Large intestine (tissue), 3 donors: ENCODE measurements around the gene MAP4K4. TPM values are rescaled to one million over a fixed set of nuclear protein-coding genes. Genes with fewer than 3 reads are reported as not detected.
"Not testable (repeated sequence)": the region's sequence is repeated elsewhere in the genome, so short reads cannot be mapped to it uniquely, and the experiment has no call there.

ENCODE experiments used
- DNase-seq, 2 donors: peaks; one replicate each; pipeline versions ENCODE4 v3.0.0 to v3.0.0-alpha.2; 2013
- H3K27ac ChIP-seq: one replicate; pipeline ENCODE4 v1.5.1; 2013; ENCODE audit warnings: low read length
- H3K27me3 ChIP-seq: 2 replicates; pipeline ENCODE4 v1.6.1; 2013; ENCODE audit warnings: low read length; ENCODE audit not compliant: control insufficient read depth, insufficient read depth
- H3K36me3 ChIP-seq: 2 replicates; pipeline ENCODE4 v1.6.1; 2013; ENCODE audit warnings: low read length; ENCODE audit not compliant: control insufficient read depth, insufficient read depth
- H3K4me1 ChIP-seq: one replicate; pipeline ENCODE4 v1.6.1; 2013; ENCODE audit warnings: low read length; ENCODE audit not compliant: control insufficient read depth, insufficient read depth
- H3K4me3 ChIP-seq: one replicate; pipeline ENCODE4 v1.5.1; 2013; ENCODE audit warnings: low read length
- H3K9me3 ChIP-seq: one replicate; pipeline ENCODE4 v1.6.1; 2013; ENCODE audit warnings: mild to moderate bottlenecking, low read depth, low read length, moderate library complexity; ENCODE audit not compliant: control insufficient read depth
- WGBS: methylation state at CpG from one replicate; pipeline ENCODE4 v1.1.5; 2013; ENCODE audit warnings: low lambda C conversion rate; ENCODE audit not compliant: insufficient coverage; 5-methylcytosine and 5-hydroxymethylcytosine counted together
- polyA plus RNA-seq: library from polyadenylated mRNA; unstranded; fragments of 120-200 nt; gene quantifications from one replicate; pipeline ENCODE4 v1.2.1, GENCODE V29; 2013

The MAP4K4 gene
- polyA plus RNA-seq, 1 donor = 39.5 TPM

DNA sequence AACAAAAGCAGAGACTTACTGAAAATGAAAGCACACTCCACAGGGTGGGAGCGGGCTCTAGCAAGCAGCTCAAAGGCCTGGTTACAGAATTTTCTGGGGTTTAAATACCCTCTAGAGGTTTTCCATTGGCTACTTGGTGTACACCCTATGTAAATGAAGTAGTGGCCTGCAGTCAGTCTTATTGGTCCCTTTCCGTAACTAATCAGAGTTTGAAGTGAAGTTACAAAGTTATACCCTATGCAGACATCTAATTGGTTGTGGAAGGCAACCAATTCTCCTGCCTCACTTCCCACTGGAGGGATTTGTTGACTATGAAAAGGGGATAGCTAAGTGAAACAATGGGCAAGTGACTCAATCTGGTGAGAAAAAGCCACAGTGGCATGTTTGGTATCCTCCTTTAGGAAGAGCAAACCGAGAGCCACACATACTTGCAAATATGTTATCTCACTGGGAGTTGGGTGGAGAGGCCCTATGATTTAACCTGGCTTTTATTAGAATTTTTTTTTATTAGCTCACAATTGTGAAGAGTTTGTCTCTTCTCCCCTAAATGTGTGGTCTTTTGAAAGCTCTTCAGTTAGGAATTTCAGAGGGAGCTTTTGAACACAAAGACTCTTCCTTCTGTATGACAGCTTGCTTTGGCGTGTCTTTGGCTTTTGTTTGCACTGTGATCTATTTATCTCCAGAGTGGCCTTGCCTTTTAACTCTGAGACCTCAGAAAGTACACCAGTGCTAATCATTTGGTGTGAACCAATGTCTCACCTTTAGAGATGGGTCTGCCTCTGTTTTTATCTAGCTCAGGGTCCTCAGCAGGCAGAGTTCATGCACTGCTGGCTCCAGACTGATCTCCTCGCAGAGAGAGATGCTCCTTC lies 69.6 kb downstream of the MAP4K4 start:
- WGBS = no CpG with 5 or more reads among the region's 5 CpGs
- no peak for DNase-seq
- no peak overlapping the region for H3K27ac ChIP-seq
- H3K4me3 ChIP-seq = no peak overlapping the region
- H3K27me3 ChIP-seq = no peaks in the 10 kb centered on the region
- no peaks in the 10 kb centered on the region for H3K36me3 ChIP-seq
- no peaks in the 10 kb centered on the region for H3K9me3 ChIP-seq
- peaks cover 14% of the 10 kb centered on the region for H3K4me1 ChIP-seq

DNA sequence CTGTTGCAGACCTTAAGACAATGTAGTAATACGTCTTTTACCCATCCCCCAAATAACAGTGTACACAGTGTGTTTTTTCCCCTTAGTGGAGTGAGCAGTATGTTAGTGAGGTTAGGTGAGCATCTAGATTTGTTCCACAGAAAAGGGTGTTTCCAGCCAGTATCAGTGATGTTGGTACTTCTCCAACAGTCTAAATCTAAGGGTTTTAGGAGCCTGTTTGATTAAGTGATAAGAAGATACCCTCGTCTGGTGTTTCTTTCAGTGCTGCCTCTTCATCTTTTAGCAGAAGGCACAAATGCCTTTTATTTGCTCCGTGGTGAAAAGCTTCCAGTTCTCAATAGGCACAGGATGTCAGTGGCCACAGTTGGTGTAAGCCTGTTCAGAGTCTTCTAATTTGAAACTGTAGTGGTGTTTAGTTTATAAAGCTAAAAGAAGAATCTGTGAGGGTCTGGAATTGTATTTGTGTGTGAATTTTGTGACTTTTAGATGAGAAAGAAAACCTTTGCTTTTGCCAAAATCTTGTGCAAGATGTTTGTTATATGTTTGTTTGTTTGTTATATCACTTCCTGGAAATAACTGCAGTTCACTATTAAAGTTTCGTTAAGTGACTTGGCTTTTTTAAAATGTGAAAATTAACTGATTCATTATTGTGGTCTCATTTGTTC lies 71.2 kb downstream of the MAP4K4 start:
- peaks cover 9% of the 10 kb centered on the region for H3K4me1 ChIP-seq
- 73% methylated on average over 3 of the region's 4 CpGs for WGBS
- no peaks in the 10 kb centered on the region for H3K36me3 ChIP-seq
- no peak overlapping the region for H3K4me3 ChIP-seq
- H3K27ac ChIP-seq = no peak overlapping the region
- no peaks in the 10 kb centered on the region for H3K9me3 ChIP-seq
- no peaks in the 10 kb centered on the region for H3K27me3 ChIP-seq
- no peak for DNase-seq

DNA sequence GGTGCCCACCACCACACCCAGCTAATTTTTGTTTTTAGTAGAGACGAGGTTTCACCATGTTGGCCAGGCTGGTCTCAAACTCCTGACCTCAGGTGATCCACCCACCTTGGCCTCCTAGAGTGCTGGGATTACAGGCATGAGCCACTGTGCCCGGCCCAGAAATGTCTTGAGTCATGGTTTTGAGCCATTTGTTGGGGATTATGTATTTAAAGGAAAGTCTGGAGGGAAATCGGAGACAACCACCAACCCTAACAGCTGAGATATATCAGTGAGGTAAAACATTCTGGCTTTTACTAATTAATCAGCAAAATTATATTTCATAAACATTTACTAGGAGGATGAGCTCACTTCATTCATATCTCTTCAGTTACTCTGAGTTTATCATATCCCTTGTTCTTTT lies 72.2 kb downstream of the MAP4K4 start:
- DNase-seq, H3K9me3 ChIP-seq, H3K4me3 ChIP-seq, H3K4me1 ChIP-seq, H3K27ac ChIP-seq, H3K27me3 ChIP-seq, H3K36me3 ChIP-seq: not testable (repeated sequence)
- no CpG with 5 or more reads among the region's 3 CpGs for WGBS

DNA sequence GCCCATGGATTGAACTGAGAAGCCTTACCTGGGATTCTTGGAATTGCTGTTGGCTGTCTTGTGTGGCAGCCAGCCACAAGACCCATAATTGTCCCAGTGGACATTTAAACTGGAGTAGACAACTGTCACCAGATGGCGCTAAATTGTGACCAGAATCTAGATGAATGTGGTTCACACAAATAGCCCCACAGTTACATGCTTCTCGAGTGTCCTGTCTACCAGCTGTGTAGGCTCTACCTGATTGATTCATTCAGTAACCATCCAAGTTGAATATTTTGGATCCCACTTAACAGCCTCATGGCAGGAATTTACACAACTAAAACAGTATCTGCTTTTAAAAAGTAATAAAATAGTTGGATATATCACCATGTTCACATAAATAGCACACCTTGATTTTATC lies 73.2 kb downstream of the MAP4K4 start:
- Histone ChIP-seq H3K27ac (no peak overlapping the region), H3K36me3 (no peaks in the 10 kb centered on the region), H3K4me1 (peaks cover 11% of the 10 kb centered on the region), H3K4me3 (no peak overlapping the region), H3K9me3 (no peaks in the 10 kb centered on the region), H3K27me3 (no peaks in the 10 kb centered on the region)
- WGBS = no CpG with 5 or more reads among the region's 2 CpGs
- peak; percentile 31 to 64 for DNase-seq

DNA sequence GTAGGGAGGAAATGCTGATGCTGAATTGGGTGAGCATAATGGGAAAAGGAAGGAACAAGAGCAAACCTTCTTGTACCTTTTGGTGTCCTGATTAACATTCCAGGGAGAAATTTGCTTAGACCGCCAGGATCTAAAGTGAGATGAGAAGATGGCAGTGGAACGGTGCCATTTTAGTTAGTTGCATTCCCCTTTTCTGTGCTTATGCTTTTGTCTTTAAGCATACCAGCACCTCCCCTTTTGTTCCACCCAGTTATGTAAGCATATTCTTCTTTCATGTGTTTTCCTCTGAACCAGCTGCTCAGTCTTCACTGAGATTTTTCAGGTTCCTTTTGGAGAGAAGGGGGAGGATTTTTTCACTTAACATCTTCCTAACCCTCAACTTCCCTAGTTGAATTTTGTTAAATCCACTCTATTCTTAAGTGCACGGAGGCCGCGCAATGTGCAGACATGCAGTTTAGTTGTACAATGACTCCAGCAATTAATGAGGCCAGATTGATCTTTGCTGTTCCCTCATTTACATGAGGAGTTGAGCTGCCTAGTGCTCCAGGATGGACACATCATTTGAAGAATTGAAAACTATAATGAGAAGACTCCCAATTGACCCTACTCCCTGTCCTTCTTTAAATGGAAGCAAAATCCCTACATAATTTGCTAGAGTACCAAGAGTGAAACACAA lies 73.9 kb downstream of the MAP4K4 start:
- no peak overlapping the region for H3K27ac ChIP-seq
- DNase-seq = no peak
- H3K9me3 ChIP-seq = no peaks in the 10 kb centered on the region
- no peak overlapping the region for H3K4me3 ChIP-seq
- no peaks in the 10 kb centered on the region for H3K36me3 ChIP-seq
- H3K27me3 ChIP-seq = no peaks in the 10 kb centered on the region
- WGBS = 60% methylated on average over 1 of the region's 5 CpGs
- peaks cover 16% of the 10 kb centered on the region for H3K4me1 ChIP-seq

GRCh38 chr2:101771910-101772321 lies 74.4 kb downstream of the MAP4K4 start:
- no peaks in the 10 kb centered on the region for H3K27me3 ChIP-seq
- H3K27ac ChIP-seq = no peak overlapping the region
- no peak for DNase-seq
- H3K36me3 ChIP-seq = no peaks in the 10 kb centered on the region
- H3K9me3 ChIP-seq = no peaks in the 10 kb centered on the region
- peaks cover 18% of the 10 kb centered on the region for H3K4me1 ChIP-seq
- no CpG with 5 or more reads among the region's 2 CpGs for WGBS
- no peak overlapping the region for H3K4me3 ChIP-seq

GRCh38 chr2:101773137-101773536 lies 75.6 kb downstream of the MAP4K4 start:
- no CpG with 5 or more reads among the region's 5 CpGs for WGBS
- Histone ChIP-seq H3K4me1 (peaks cover 14% of the 10 kb centered on the region), H3K4me3 (no peak overlapping the region), H3K36me3 (no peaks in the 10 kb centered on the region), H3K27ac (no peak overlapping the region), H3K9me3 (no peaks in the 10 kb centered on the region), H3K27me3 (no peaks in the 10 kb centered on the region)
- DNase-seq = no peak

GRCh38 chr2:101773961-101774360 lies 76.5 kb downstream of the MAP4K4 start:
- no CpG with 5 or more reads among the region's 3 CpGs for WGBS
- peaks cover 20% of the 10 kb centered on the region for H3K4me1 ChIP-seq
- H3K36me3 ChIP-seq, H3K9me3 ChIP-seq, H3K27ac ChIP-seq, DNase-seq, H3K4me3 ChIP-seq, H3K27me3 ChIP-seq: not testable (repeated sequence)

DNA sequence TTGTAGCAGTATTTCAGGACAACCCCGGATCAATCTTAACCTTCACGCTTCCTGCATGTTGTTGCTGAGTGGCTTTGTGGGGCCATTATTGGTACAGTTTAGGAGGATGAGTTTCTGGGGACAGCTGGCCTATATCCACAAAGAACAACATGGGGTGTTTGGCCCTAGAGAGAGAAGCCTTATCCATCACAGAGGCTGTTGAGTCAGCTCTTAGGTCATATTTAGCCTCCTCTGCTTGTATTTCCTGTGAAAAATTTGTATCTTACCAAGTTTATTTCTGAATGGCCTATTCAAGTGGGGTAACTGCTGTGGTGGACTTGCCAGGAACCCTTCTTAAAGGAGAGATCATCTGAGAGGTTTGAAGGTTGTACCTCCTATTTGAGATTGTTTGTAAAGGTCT lies 77.6 kb downstream of the MAP4K4 start:
- Histone ChIP-seq H3K27ac (no peak overlapping the region), H3K4me1 (peaks cover 20% of the 10 kb centered on the region), H3K27me3 (no peaks in the 10 kb centered on the region), H3K36me3 (no peaks in the 10 kb centered on the region), H3K4me3 (no peak overlapping the region), H3K9me3 (no peaks in the 10 kb centered on the region)
- no peak for DNase-seq
- WGBS = no CpG with 5 or more reads among the region's 2 CpGs

DNA sequence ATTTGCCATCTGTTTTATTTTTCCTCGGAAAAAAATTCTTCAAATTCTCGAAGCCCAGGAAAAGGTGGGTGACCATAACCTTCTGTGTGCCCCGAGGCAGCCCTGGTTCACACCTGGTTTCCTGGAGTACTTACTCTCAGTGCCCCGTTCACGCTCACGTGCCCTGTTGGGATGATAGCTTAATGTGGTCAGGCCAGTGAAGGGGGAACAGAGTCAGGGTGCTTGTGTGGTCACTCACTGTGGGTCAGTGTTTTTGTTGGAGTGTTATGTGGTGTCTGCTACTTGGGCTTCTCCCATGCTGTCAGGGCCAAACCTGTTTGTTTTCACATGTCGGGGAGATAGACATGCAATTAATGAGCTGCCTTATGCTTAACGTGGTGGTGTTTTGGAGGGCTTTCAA lies 78.1 kb downstream of the MAP4K4 start:
- Histone ChIP-seq H3K27ac (peak overlapping the region; percentile 35), H3K4me1 (peaks cover 20% of the 10 kb centered on the region), H3K4me3 (no peak overlapping the region), H3K36me3 (no peaks in the 10 kb centered on the region), H3K9me3 (no peaks in the 10 kb centered on the region), H3K27me3 (no peaks in the 10 kb centered on the region)
- 100% methylated on average over 1 of the region's 8 CpGs for WGBS
- no peak for DNase-seq
